ENCODE measurements around the gene ATP6V0C.

Gene ATP6V0C

GRCh38 chr16:2476345-2476720 lies 37.4 kb upstream of the ATP6V0C start:
- Histone ChIP-seq H3K9me3 (ENCODE audit: control insufficient read depth, insufficient read depth, low read length) (no peaks in the 10 kb centered on the region), H3K4me2 (ENCODE audit: low read length) (peak overlapping the region; percentile 88), H3K27me3 (ENCODE audit: control insufficient read depth, low read length) (no peaks in the 10 kb centered on the region), H3K9me2 (replicated peaks; ENCODE audit: control insufficient read depth, low read length) (no peaks in the 10 kb centered on the region), H3F3A (ENCODE audit: control insufficient read depth, insufficient read depth) (no peaks in the 10 kb centered on the region), H4K20me1 (ENCODE audit: control insufficient read depth, insufficient read depth, low read depth, low read length) (peaks cover 21% of the 10 kb centered on the region; the same call in 1 of the 2 replicates), H3K4me3 (ENCODE audit: low read length) (peak overlapping the region; percentile 82), H3K36me3 (ENCODE audit: control insufficient read depth, low read length) (peaks cover 14% of the 10 kb centered on the region), H3K79me2 (ENCODE audit: control insufficient read depth, low read length) (peaks cover 83% of the 10 kb centered on the region), H3K27ac (ENCODE audit: low read depth, low read length) (no peak overlapping the region), H3K4me1 (ENCODE audit: control insufficient read depth, low read length) (peaks cover 38% of the 10 kb centered on the region)
- TF ChIP-seq, protein P1, sequence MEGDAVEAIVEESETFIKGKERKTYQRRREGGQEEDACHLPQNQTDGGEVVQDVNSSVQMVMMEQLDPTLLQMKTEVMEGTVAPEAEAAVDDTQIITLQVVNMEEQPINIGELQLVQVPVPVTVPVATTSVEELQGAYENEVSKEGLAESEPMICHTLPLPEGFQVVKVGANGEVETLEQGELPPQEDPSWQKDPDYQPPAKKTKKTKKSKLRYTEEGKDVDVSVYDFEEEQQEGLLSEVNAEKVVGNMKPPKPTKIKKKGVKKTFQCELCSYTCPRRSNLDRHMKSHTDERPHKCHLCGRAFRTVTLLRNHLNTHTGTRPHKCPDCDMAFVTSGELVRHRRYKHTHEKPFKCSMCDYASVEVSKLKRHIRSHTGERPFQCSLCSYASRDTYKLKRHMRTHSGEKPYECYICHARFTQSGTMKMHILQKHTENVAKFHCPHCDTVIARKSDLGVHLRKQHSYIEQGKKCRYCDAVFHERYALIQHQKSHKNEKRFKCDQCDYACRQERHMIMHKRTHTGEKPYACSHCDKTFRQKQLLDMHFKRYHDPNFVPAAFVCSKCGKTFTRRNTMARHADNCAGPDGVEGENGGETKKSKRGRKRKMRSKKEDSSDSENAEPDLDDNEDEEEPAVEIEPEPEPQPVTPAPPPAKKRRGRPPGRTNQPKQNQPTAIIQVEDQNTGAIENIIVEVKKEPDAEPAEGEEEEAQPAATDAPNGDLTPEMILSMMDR (IDR thresholded peaks at IDR 0.05; ENCODE audit: low read depth, low read length, poor library complexity, severe bottlenecking), result no peak

GRCh38 chr16:2476741-2477140 lies 37.0 kb upstream of the ATP6V0C start:
- Histone ChIP-seq H4K20me1 (ENCODE audit: control insufficient read depth, insufficient read depth, low read depth, low read length) (peaks cover 21% of the 10 kb centered on the region; the same call in 1 of the 2 replicates), H3K4me2 (ENCODE audit: low read length) (peak overlapping the region; percentile 88), H3K4me3 (ENCODE audit: low read length) (no peak overlapping the region), H3F3A (ENCODE audit: control insufficient read depth, insufficient read depth) (no peaks in the 10 kb centered on the region), H3K27me3 (ENCODE audit: control insufficient read depth, low read length) (no peaks in the 10 kb centered on the region), H3K4me1 (ENCODE audit: control insufficient read depth, low read length) (peaks cover 34% of the 10 kb centered on the region), H3K79me2 (ENCODE audit: control insufficient read depth, low read length) (peaks cover 87% of the 10 kb centered on the region), H3K9me2 (replicated peaks; ENCODE audit: control insufficient read depth, low read length) (no peaks in the 10 kb centered on the region), H3K9me3 (ENCODE audit: control insufficient read depth, insufficient read depth, low read length) (no peaks in the 10 kb centered on the region), H3K36me3 (ENCODE audit: control insufficient read depth, low read length) (peaks cover 14% of the 10 kb centered on the region), H3K27ac (ENCODE audit: low read depth, low read length) (no peak overlapping the region)
- TF ChIP-seq EZH2phosphoT487 (IDR thresholded peaks at IDR 0.05; ENCODE audit: borderline replicate concordance, low read length), result no peak
- TF ChIP-seq, protein P1 (IDR thresholded peaks at IDR 0.05; ENCODE audit: low read depth, low read length, poor library complexity, severe bottlenecking), result no peak

DNA sequence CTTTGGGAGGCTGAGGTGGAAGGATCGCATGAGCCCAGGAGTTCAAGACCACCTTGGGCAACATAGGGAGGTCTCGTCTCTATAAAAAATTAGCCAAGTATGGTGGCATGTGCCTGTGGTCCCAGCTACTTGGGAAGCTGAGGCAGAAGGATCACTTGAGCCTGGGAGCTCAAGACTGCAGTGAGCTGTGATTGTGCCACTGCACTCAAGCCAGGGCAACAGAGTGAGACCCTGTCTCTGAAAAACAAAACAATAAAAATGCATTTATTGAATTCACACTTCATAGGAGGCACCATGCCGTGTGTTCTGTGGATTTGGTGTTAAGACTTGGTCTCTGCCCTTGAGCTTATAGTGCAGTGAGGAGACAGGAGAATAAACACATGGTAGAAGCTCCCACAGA lies 36.4 kb upstream of the ATP6V0C start:
- no peaks in the 10 kb centered on the region for H3F3A ChIP-seq (ENCODE audit: control insufficient read depth, insufficient read depth)
- no peak overlapping the region for H3K27ac ChIP-seq (ENCODE audit: low read depth, low read length)
- H3K4me1 ChIP-seq (ENCODE audit: control insufficient read depth, low read length), result peaks cover 28% of the 10 kb centered on the region
- H4K20me1 ChIP-seq (ENCODE audit: control insufficient read depth, insufficient read depth, low read depth, low read length), result peaks cover 21% of the 10 kb centered on the region; the same call in 1 of the 2 replicates
- H3K9me2 ChIP-seq (replicated peaks; ENCODE audit: control insufficient read depth, low read length), result no peaks in the 10 kb centered on the region
- H3K27me3 ChIP-seq (ENCODE audit: control insufficient read depth, low read length), result no peaks in the 10 kb centered on the region
- peaks cover 14% of the 10 kb centered on the region for H3K36me3 ChIP-seq (ENCODE audit: control insufficient read depth, low read length)
- TF ChIP-seq, protein P1 (IDR thresholded peaks at IDR 0.05; ENCODE audit: low read depth, low read length, poor library complexity, severe bottlenecking), result no peak
- no peak for TF ChIP-seq EZH2phosphoT487 (IDR thresholded peaks at IDR 0.05; ENCODE audit: borderline replicate concordance, low read length)
- no peak overlapping the region for H3K4me2 ChIP-seq (ENCODE audit: low read length)
- peaks cover 90% of the 10 kb centered on the region for H3K79me2 ChIP-seq (ENCODE audit: control insufficient read depth, low read length)
- no peaks in the 10 kb centered on the region for H3K9me3 ChIP-seq (ENCODE audit: control insufficient read depth, insufficient read depth, low read length)
- no peak overlapping the region for H3K4me3 ChIP-seq (ENCODE audit: low read length)

All from DOHH2 (cell line).